T-cell (primary cell): Measurements from ENCODE around the gene SAG. TPM values are rescaled to one million over a fixed set of nuclear protein-coding genes. Genes with fewer than 3 reads are reported as not detected.

ENCODE experiments used
- ATAC-seq, 4 experiments: fragments of 200-7000 bp in 3 of 4; fragments of 150-1000 bp in 1 of 4; cut with Tn5 transposase; replicated peaks in 1 of 4; 1 replicate in 3 of 4; 2 replicates in 1 of 4; pipeline ENCODE4 v1.10.0; 2021; ENCODE audit warnings: moderate library complexity in 3 of 4, mild to moderate bottlenecking in 2 of 4, moderate number of reproducible peaks in 1 of 4
- CTCF ChIA-PET, 2 donors: fragments of 300-600 bp; sonication (Branson Sonifier 250); formaldehyde crosslinking; loops; one replicate each; lab custom pipeline; 2022; ENCODE audit warnings: antibody characterized with exemption in 2 of 2; lab: Charles Lee
- POLR2A ChIA-PET, 2 donors: fragments of 300-600 bp; sonication (Branson Sonifier 250); formaldehyde crosslinking; loops; one replicate each; lab custom pipeline; 2022; ENCODE audit warnings: antibody characterized with exemption in 2 of 2; lab: Charles Lee
- DNase-seq, 35 experiments: peaks; one replicate each; pipeline versions ENCODE4 v3.0.0 to v3.0.0-alpha.2; 2013 to 2023
- H3K27ac ChIP-seq: one replicate; pipeline ENCODE4 v1.5.1; 2013; ENCODE audit warnings: low read length
- H3K27me3 ChIP-seq, 2 experiments: replicated peaks in 1 of 2; 1 replicate in 1 of 2; 2 replicates in 1 of 2; pipeline versions ENCODE4 v1.6.1 to v1.7.0; 2013; ENCODE audit warnings: low read length in 1 of 2, mixed read lengths in 1 of 2; ENCODE audit not compliant: control insufficient read depth in 2 of 2, insufficient read depth in 2 of 2; ENCODE audit errors: extremely low read depth in 1 of 2
- H3K36me3 ChIP-seq, 2 donors: 1 replicate in 1 of 2; 2 replicates in 1 of 2; pipeline versions ENCODE4 v1.6.1 to v1.7.0; 2013; ENCODE audit warnings: low read length in 1 of 2; ENCODE audit not compliant: control insufficient read depth in 2 of 2, insufficient read depth in 1 of 2; ENCODE audit errors: extremely low read depth in 1 of 2
- H3K4me1 ChIP-seq, 2 experiments: 1 replicate in 1 of 2; 2 replicates in 1 of 2; pipeline versions ENCODE4 v1.6.1 to v1.7.0; 2013; ENCODE audit warnings: low read length in 2 of 2, mixed read lengths in 1 of 2; ENCODE audit not compliant: insufficient read depth in 2 of 2, control insufficient read depth in 1 of 2; ENCODE audit errors: extremely low read depth in 1 of 2
- H3K4me3 ChIP-seq, 2 donors: 1 replicate in 1 of 2; 2 replicates in 1 of 2; pipeline versions ENCODE4 v1.5.1 to v1.7.0; 2013; ENCODE audit warnings: mild to moderate bottlenecking in 2 of 2, low read length in 1 of 2, moderate library complexity in 1 of 2; ENCODE audit not compliant: control insufficient read depth in 1 of 2; ENCODE audit errors: extremely low read depth in 1 of 2
- H3K9me3 ChIP-seq: 2 replicates; pipeline ENCODE4 v1.7.0; 2013
- H3K27ac Mint-ChIP-seq, 2 donors: one replicate each; pipeline ENCODE4 v1.8.0; 2020 to 2021; ENCODE audit warnings: mild to moderate bottlenecking in 2 of 2, mixed read lengths in 2 of 2
- H3K27me3 Mint-ChIP-seq, 2 donors: one replicate each; pipeline ENCODE4 v1.8.0; 2021 to 2022; ENCODE audit warnings: mixed read lengths in 2 of 2
- H3K36me3 Mint-ChIP-seq: one replicate; pipeline ENCODE4 v1.8.0; 2021; ENCODE audit warnings: mixed read lengths
- H3K4me1 Mint-ChIP-seq, 3 donors: one replicate each; pipeline ENCODE4 v1.8.0; 2020 to 2022; ENCODE audit warnings: mixed read lengths in 3 of 3, mild to moderate bottlenecking in 1 of 3
- H3K4me3 Mint-ChIP-seq, 3 donors: one replicate each; pipeline ENCODE4 v1.8.0; 2020 to 2022; ENCODE audit warnings: mild to moderate bottlenecking in 3 of 3, mixed read lengths in 3 of 3, moderate library complexity in 3 of 3
- H3K9me3 Mint-ChIP-seq, 3 donors: one replicate each; pipeline ENCODE4 v1.8.0; 2020 to 2022; ENCODE audit warnings: mixed read lengths in 3 of 3
- WGBS: methylation state at CpG from one replicate; pipeline ENCODE4 v1.1.5; 2013; ENCODE audit warnings: missing lambda C conversion rate; ENCODE audit not compliant: insufficient coverage; 5-methylcytosine and 5-hydroxymethylcytosine counted together
- total RNA-seq, 35 experiments: library from RNA in 6 of 35; stranded (reverse) in 6 of 35; fragments of 120-200 nt in 1 of 35; gene quantifications; one replicate each; pipeline versions ENCODE4 v1.2.1 to v1.2.4 and lab custom pipeline; 2013 to 2026

SAG gene
- total RNA-seq, 5 donors from 2014 or later (not counting 1 experiment from before 2014, with no cell fraction given), result 0.03 to 0.37 TPM; not detected in 3

DNA sequence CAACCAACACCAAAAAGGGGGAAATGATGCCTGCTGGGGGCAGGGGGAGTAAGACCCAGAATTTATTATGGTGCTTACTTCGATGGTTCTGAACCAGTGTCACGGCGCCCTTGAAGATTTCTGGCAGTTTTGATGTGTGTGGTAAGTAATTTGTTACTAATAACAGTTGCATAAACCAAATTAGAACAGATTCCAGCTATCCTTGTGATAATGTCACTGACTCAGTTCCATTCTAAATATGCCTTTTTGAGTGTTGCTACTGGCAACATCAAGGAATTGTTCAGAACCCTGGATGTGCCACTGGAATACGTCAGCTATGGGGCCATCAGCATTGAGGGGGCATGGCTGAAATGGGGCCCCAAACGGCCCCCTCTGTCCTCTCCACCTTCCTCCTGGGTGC, 11.6 kb downstream of the SAG start:
- H3K4me3 Mint-ChIP-seq, result no peak overlapping the region
- ChIA-PET CTCF (no interaction called here), POLR2A (no interaction called here)
- peaks cover 0 to 4% of the 10 kb centered on the region in 2 donors for H3K27me3 Mint-ChIP-seq
- peaks cover 0 to 18% (median 8%) of the 10 kb centered on the region in 3 donors for H3K4me1 Mint-ChIP-seq
- Histone ChIP-seq H3K27ac (no peak overlapping the region), H3K36me3 (no peaks in the 10 kb centered on the region), H3K4me1 (peaks cover 0 to 9% of the 10 kb centered on the region in 2 experiments), H3K4me3 (no peak overlapping the region), H3K9me3 (no peaks in the 10 kb centered on the region), H3K27me3 (peaks cover 0 to 19% of the 10 kb centered on the region in 2 experiments)
- H3K36me3 Mint-ChIP-seq, result no peaks in the 10 kb centered on the region
- no peak for DNase-seq
- no peak for ATAC-seq
- H3K27ac Mint-ChIP-seq, result no peak overlapping the region
- 66% methylated on average over 2 of the region's 5 CpGs for WGBS
- no peaks in the 10 kb centered on the region for H3K9me3 Mint-ChIP-seq

DNA sequence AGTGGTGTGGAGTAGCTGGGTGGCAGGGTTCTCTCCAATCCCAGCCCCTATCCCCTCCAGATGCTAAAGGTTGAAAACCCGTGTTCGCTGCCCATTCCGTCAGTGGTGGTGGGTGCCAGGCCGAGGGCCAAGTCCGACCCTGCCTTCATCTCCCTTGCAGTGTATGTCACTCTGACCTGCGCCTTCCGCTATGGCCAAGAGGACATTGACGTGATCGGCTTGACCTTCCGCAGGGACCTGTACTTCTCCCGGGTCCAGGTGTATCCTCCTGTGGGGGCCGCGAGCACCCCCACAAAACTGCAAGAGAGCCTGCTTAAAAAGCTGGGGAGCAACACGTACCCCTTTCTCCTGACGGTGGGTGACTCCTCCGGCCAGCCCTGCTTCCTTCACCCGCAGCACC, 12.9 kb downstream of the SAG start:
- Mint-ChIP-seq H3K9me3 (no peaks in the 10 kb centered on the region), H3K36me3 (no peaks in the 10 kb centered on the region), H3K27ac (no peak overlapping the region), H3K4me3 (no peak overlapping the region), H3K4me1 (peaks cover 0 to 23% (median 8%) of the 10 kb centered on the region in 3 donors), H3K27me3 (peaks cover 0 to 4% of the 10 kb centered on the region in 2 donors)
- WGBS, result 95% methylated on average over 13 of the region's 17 CpGs
- peaks cover 0 to 19% of the 10 kb centered on the region in 2 experiments for H3K27me3 ChIP-seq
- DNase-seq (no peak), ATAC-seq (no peak)
- H3K9me3 ChIP-seq, result no peaks in the 10 kb centered on the region
- no peak overlapping the region for H3K27ac ChIP-seq
- CTCF ChIA-PET, result no interaction called here
- POLR2A ChIA-PET, result no interaction called here
- no peaks in the 10 kb centered on the region for H3K36me3 ChIP-seq
- H3K4me1 ChIP-seq, result peaks cover 0 to 9% of the 10 kb centered on the region in 2 experiments
- no peak overlapping the region for H3K4me3 ChIP-seq

- Mint-ChIP-seq H3K36me3 (no peaks in the 10 kb centered on the region), H3K9me3 (no peaks in the 10 kb centered on the region), H3K27me3 (peaks cover 0 to 4% of the 10 kb centered on the region in 2 donors), H3K4me1 (peaks cover 0 to 24% (median 8%) of the 10 kb centered on the region in 3 donors), H3K27ac (no peak overlapping the region), H3K4me3 (no peak overlapping the region)
- ChIA-PET POLR2A (no interaction called here), CTCF (no interaction called here)
- peaks cover 0 to 19% of the 10 kb centered on the region in 2 experiments for H3K27me3 ChIP-seq
- H3K4me3 ChIP-seq, result no peak overlapping the region
- no peak for DNase-seq
- H3K36me3 ChIP-seq, result no peaks in the 10 kb centered on the region
- H3K27ac ChIP-seq, result no peak overlapping the region
- H3K9me3 ChIP-seq, result no peaks in the 10 kb centered on the region
- 93% methylated on average over 3 of the region's 6 CpGs for WGBS
- no peak for ATAC-seq
- H3K4me1 ChIP-seq, result peaks cover 0 to 9% of the 10 kb centered on the region in 2 experiments
These were observed 13.6 kb downstream of the SAG start for GRCh38 chr2:233321166-233321565.

- no peak overlapping the region for H3K27ac ChIP-seq
- H3K9me3 ChIP-seq, result no peaks in the 10 kb centered on the region
- no peak overlapping the region for H3K4me3 ChIP-seq
- peaks cover 0 to 16% of the 10 kb centered on the region in 2 experiments for H3K27me3 ChIP-seq
- ChIA-PET POLR2A (interaction anchor here in 1 of 2 donors (0.7 kb wide), 1 partner anchor 21 kb away, joined by 3 read pairs; no protein-coding TSS in a partner anchor), CTCF (no interaction called here)
- Mint-ChIP-seq H3K9me3 (no peaks in the 10 kb centered on the region), H3K4me1 (peaks cover 0 to 24% (median 8%) of the 10 kb centered on the region in 3 donors), H3K36me3 (no peaks in the 10 kb centered on the region), H3K4me3 (no peak overlapping the region), H3K27me3 (no peaks in the 10 kb centered on the region), H3K27ac (peak overlapping the region in 1 of 2 donors; percentile 28)
- peaks cover 0 to 9% of the 10 kb centered on the region in 2 experiments for H3K4me1 ChIP-seq
- H3K36me3 ChIP-seq, result no peaks in the 10 kb centered on the region
- DNase-seq, result no peak
- WGBS, result 92% methylated on average over 3 of the region's 8 CpGs
- ATAC-seq, result no peak
These were observed 16.2 kb downstream of the SAG start for GRCh38 chr2:233323851-233324250.

- H3K27me3 ChIP-seq, result peaks cover 0 to 8% of the 10 kb centered on the region in 2 experiments
- no peaks in the 10 kb centered on the region for H3K36me3 Mint-ChIP-seq
- no peak overlapping the region for H3K4me3 ChIP-seq
- no peak overlapping the region for H3K27ac Mint-ChIP-seq
- H3K9me3 Mint-ChIP-seq, result no peaks in the 10 kb centered on the region
- ChIA-PET POLR2A (no interaction called here), CTCF (interaction anchor here in 1 of 2 donors (0.8 kb wide), 1 partner anchor 78 kb away, joined by 3 read pairs; no protein-coding TSS in a partner anchor)
- H3K9me3 ChIP-seq, result no peaks in the 10 kb centered on the region
- H3K4me1 Mint-ChIP-seq, result peaks cover 13 to 36% (median 15%) of the 10 kb centered on the region in 3 donors
- peaks cover 0 to 20% of the 10 kb centered on the region in 2 experiments for H3K4me1 ChIP-seq
- ATAC-seq (no peak), DNase-seq (no peak)
- H3K36me3 ChIP-seq, result no peaks in the 10 kb centered on the region
- no peak overlapping the region for H3K4me3 Mint-ChIP-seq
- no peaks in the 10 kb centered on the region for H3K27me3 Mint-ChIP-seq
- 94% methylated on average over 3 of the region's 4 CpGs for WGBS
- H3K27ac ChIP-seq, result no peak overlapping the region
These were observed 17.6 kb downstream of the SAG start for GRCh38 chr2:233325256-233325655.

GRCh38 chr2:233325814-233326213, 18.2 kb downstream of the SAG start:
- Histone ChIP-seq H3K36me3 (no peaks in the 10 kb centered on the region), H3K27ac (no peak overlapping the region), H3K27me3 (peaks cover 0 to 2% of the 10 kb centered on the region in 2 experiments), H3K4me3 (no peak overlapping the region), H3K4me1 (peaks cover 0 to 25% of the 10 kb centered on the region in 2 experiments), H3K9me3 (no peaks in the 10 kb centered on the region)
- no peak for ATAC-seq
- Mint-ChIP-seq H3K4me1 (peaks cover 15 to 39% (median 18%) of the 10 kb centered on the region in 3 donors), H3K9me3 (no peaks in the 10 kb centered on the region), H3K36me3 (no peaks in the 10 kb centered on the region), H3K4me3 (no peak overlapping the region), H3K27ac (no peak overlapping the region), H3K27me3 (no peaks in the 10 kb centered on the region)
- no peak for DNase-seq
- no CpG with 5 or more reads among the region's 10 CpGs for WGBS
- ChIA-PET CTCF (interaction anchor here in 1 of 2 donors (0.8 kb wide), 1 partner anchor 79 kb away, joined by 3 read pairs; no protein-coding TSS in a partner anchor), POLR2A (no interaction called here)
